HL-60 (cell line): ENCODE measurements around the gene DIP2C.

ENCODE experiments used
- DNase-seq, 2 experiments: peaks; one replicate each; pipeline ENCODE4 v3.0.0-alpha.2; 2010 to 2020; ENCODE audit warnings: low read depth in 1 of 2, low spot score in 1 of 2
- H3K27ac ChIP-seq: fragments of 250-450 bp; sonication (Bioruptor Pico); replicated peaks from 2 replicates; pipeline ENCODE4 v1.5.1; 2020; ENCODE audit warnings: mild to moderate bottlenecking, moderate library complexity
- H3K27me3 ChIP-seq: fragments of 250-450 bp; sonication (Bioruptor Pico); 2 replicates; pipeline ENCODE4 v1.5.1; 2021; ENCODE audit warnings: mild to moderate bottlenecking, moderate library complexity; ENCODE audit not compliant: insufficient read depth, poor library complexity, severe bottlenecking
- H3K4me3 ChIP-seq: replicated peaks from 2 replicates; pipeline ENCODE4 v1.5.1; 2011; ENCODE audit warnings: mild to moderate bottlenecking, control low read depth, low read length; ENCODE audit not compliant: insufficient read depth
- CTCF ChIP-seq: IDR thresholded peaks from one replicate; pipeline ENCODE4 v1.5.1; 2011; ENCODE audit warnings: low read length, control low read depth, inconsistent platforms; ENCODE audit not compliant: insufficient read depth
- GABPA ChIP-seq: IDR thresholded peaks from 2 replicates; pipeline ENCODE4 v1.6.1; 2012; ENCODE audit warnings: low read depth
- POLR2AphosphoS5 ChIP-seq: IDR thresholded peaks from 2 replicates; pipeline ENCODE4 v1.6.1; 2012; ENCODE audit warnings: low read depth
- REST ChIP-seq: IDR thresholded peaks from 2 replicates; pipeline ENCODE4 v1.6.1; 2012; ENCODE audit warnings: low read depth; ENCODE audit not compliant: insufficient replicate concordance
- SPI1 ChIP-seq: IDR thresholded peaks from 2 replicates; pipeline ENCODE4 v1.6.1; 2012; ENCODE audit warnings: low read depth, mild to moderate bottlenecking, borderline replicate concordance

DIP2C gene

GRCh38 chr10:391847-392704 lies 297.4 kb downstream of the DIP2C start:
- Histone ChIP-seq H3K27me3 (no peaks in the 10 kb centered on the region), H3K27ac (no peak overlapping the region), H3K4me3 (no peak overlapping the region)
- TF ChIP-seq REST (no peak), CTCF (no peak), SPI1 (no peak), GABPA (no peak), POLR2AphosphoS5 (no peak)
- no peak for DNase-seq

- TF ChIP-seq REST (no peak), SPI1 (no peak), CTCF (no peak), POLR2AphosphoS5 (no peak), GABPA (no peak)
- H3K27ac ChIP-seq = no peak overlapping the region
- no peaks in the 10 kb centered on the region for H3K27me3 ChIP-seq
- H3K4me3 ChIP-seq = no peak overlapping the region
- DNase-seq = no peak
Measured at GRCh38 chr10:391305-391704, 298.2 kb downstream of the DIP2C start.

- TF ChIP-seq REST = no peak
Measured at GRCh38 chr10:390449-391100, 298.9 kb downstream of the DIP2C start.

More at GRCh38 chr10:390449-391100, 298.9 kb downstream of the DIP2C start:
- Histone ChIP-seq H3K27me3 (no peaks in the 10 kb centered on the region), H3K27ac (no peak overlapping the region), H3K4me3 (no peak overlapping the region)
- DNase-seq = no peak
